HG03095 (cell line): Measurements from ENCODE around the gene FAXDC2.

Source experiments
- ATAC-seq: cut with Tn5 transposase; IDR thresholded peaks from one replicate; pipeline ENCODE4 v1.9.1; 2021; ENCODE audit warnings: moderate library complexity; ENCODE audit not compliant: unreplicated experiment

The FAXDC2 gene

GRCh38 chr5:154797762-154798161, 52.6 kb downstream of the FAXDC2 start:
- no peak for ATAC-seq

- no peak for ATAC-seq
Measured at GRCh38 chr5:154795235-154795596, 55.2 kb downstream of the FAXDC2 start.

GRCh38 chr5:154794525-154795234, 55.7 kb downstream of the FAXDC2 start:
- no peak for ATAC-seq

GRCh38 chr5:154793599-154794524, 56.5 kb downstream of the FAXDC2 start:
- ATAC-seq = no peak

- peak; percentile 91 for ATAC-seq
Measured at GRCh38 chr5:154791535-154791934, 58.9 kb downstream of the FAXDC2 start.

GRCh38 chr5:154788212-154788611, 62.2 kb downstream of the FAXDC2 start:
- no peak for ATAC-seq

- ATAC-seq = no peak
Measured at GRCh38 chr5:154786414-154786813, 64.0 kb downstream of the FAXDC2 start.

- ATAC-seq = no peak
Measured at GRCh38 chr5:154784856-154785255, 65.5 kb downstream of the FAXDC2 start.

GRCh38 chr5:154783774-154784460, 66.5 kb downstream of the FAXDC2 start:
- ATAC-seq = peak; percentile 72

GRCh38 chr5:154782812-154783592, 67.4 kb downstream of the FAXDC2 start:
- peak; percentile 5 for ATAC-seq

- ATAC-seq = no peak
Measured at GRCh38 chr5:154782326-154782725, 68.1 kb downstream of the FAXDC2 start.

- ATAC-seq = no peak
Measured at GRCh38 chr5:154780128-154780527, 70.3 kb downstream of the FAXDC2 start.

- ATAC-seq = no peak
Measured at GRCh38 chr5:154779105-154779504, 71.3 kb downstream of the FAXDC2 start.

GRCh38 chr5:154778534-154778933, 71.9 kb downstream of the FAXDC2 start:
- no peak for ATAC-seq

- ATAC-seq = no peak
Measured at GRCh38 chr5:154776167-154776566, 74.2 kb downstream of the FAXDC2 start.

- ATAC-seq = no peak
Measured at GRCh38 chr5:154773326-154773725, 77.1 kb downstream of the FAXDC2 start.

- no peak for ATAC-seq
Measured at GRCh38 chr5:154771383-154771901, 79.0 kb downstream of the FAXDC2 start.

- ATAC-seq = no peak
Measured at GRCh38 chr5:154770111-154770510, 80.3 kb downstream of the FAXDC2 start.
